OCI-LY7 (cell line): Measurements from ENCODE around the gene WDR83. TPM values are rescaled to one million over a fixed set of nuclear protein-coding genes. Genes with fewer than 3 reads are reported as not detected.

Experiments used
- BruUV-seq: library from RNA; stranded (reverse); fragments of 400-500 nt; replicated peaks from 2 replicates; lab custom pipeline; 2021; lab: Mats Ljungman, UMichigan
- CTCF ChIA-PET: fragments of 300-600 bp; sonication (Branson Sonifier 250); formaldehyde crosslinking; loops from one replicate; lab custom pipeline; 2022; ENCODE audit warnings: antibody characterized with exemption; ENCODE audit not compliant: unreplicated experiment; lab: Charles Lee
- POLR2A ChIA-PET: fragments of 300-600 bp; sonication (Branson Sonifier 250); formaldehyde crosslinking; loops from one replicate; lab custom pipeline; 2022; ENCODE audit warnings: antibody characterized with exemption; lab: Charles Lee
- DNase-seq: peaks from one replicate; pipeline ENCODE4 v3.0.0-alpha.2; 2015; ENCODE audit warnings: low spot score
- H2AFZ ChIP-seq: fragments of 200-600 bp; sonication (generic), shearing (Covaris generic); 2 replicates; pipeline ENCODE4 v1.6.1; 2014; ENCODE audit warnings: mild to moderate bottlenecking, antibody characterized with exemption, low read length, moderate library complexity
- H3K27ac ChIP-seq: fragments of 200-600 bp; sonication (generic); 2 replicates; pipeline ENCODE4 v1.5.1; 2014; ENCODE audit warnings: mixed run types, low read depth, mild to moderate bottlenecking, moderate library complexity, low read length, inconsistent platforms; ENCODE audit not compliant: poor library complexity, severe bottlenecking
- H3K36me3 ChIP-seq: fragments of 200-600 bp; sonication (generic); 2 replicates; pipeline ENCODE4 v1.6.1; 2014; ENCODE audit warnings: mild to moderate bottlenecking, antibody characterized with exemption, low read length, moderate library complexity, mixed read lengths; ENCODE audit not compliant: insufficient read depth
- H3K4me1 ChIP-seq: fragments of 200-600 bp; sonication (generic); 2 replicates; pipeline ENCODE4 v1.5.1; 2014; ENCODE audit warnings: mild to moderate bottlenecking, low read length; ENCODE audit not compliant: insufficient read depth, poor library complexity, severe bottlenecking
- H3K4me2 ChIP-seq: fragments of 200-600 bp; sonication (generic); 2 replicates; pipeline ENCODE4 v1.6.1; 2014; ENCODE audit warnings: mild to moderate bottlenecking, low read length
- H3K4me3 ChIP-seq: fragments of 200-600 bp; sonication (generic); 2 replicates; pipeline ENCODE4 v1.5.1; 2014; ENCODE audit warnings: mild to moderate bottlenecking, low read depth, low read length; ENCODE audit not compliant: poor library complexity, severe bottlenecking
- H3K79me2 ChIP-seq: fragments of 200-600 bp; sonication (generic); 2 replicates; pipeline ENCODE4 v1.6.1; 2016; ENCODE audit warnings: low read depth, mild to moderate bottlenecking, low read length, moderate library complexity, mixed read lengths; ENCODE audit not compliant: insufficient read depth
- H3K9me2 ChIP-seq: fragments of 200-600 bp; sonication (generic); 2 replicates; pipeline ENCODE4 v1.6.1; 2016; ENCODE audit warnings: mild to moderate bottlenecking, low read length, mixed read lengths; ENCODE audit not compliant: insufficient read depth
- H3K9me3 ChIP-seq: fragments of 200-600 bp; sonication (generic); 2 replicates; pipeline ENCODE4 v1.6.1; 2014; ENCODE audit warnings: mild to moderate bottlenecking, mixed run types, low read length, mixed read lengths
- H4K20me1 ChIP-seq: fragments of 200-600 bp; sonication (generic); 2 replicates; pipeline ENCODE4 v1.6.1; 2014; ENCODE audit warnings: mild to moderate bottlenecking, antibody characterized with exemption, low read length, moderate library complexity, mixed read lengths; ENCODE audit not compliant: insufficient read depth
- EZH2phosphoT487 ChIP-seq: fragments of 200-600 bp; sonication (generic); IDR thresholded peaks from 2 replicates; pipeline ENCODE4 v1.6.1; 2018; ENCODE audit warnings: low read depth, borderline replicate concordance, mild to moderate bottlenecking, mixed run types, antibody characterized with exemption, low read length, moderate library complexity, mixed read lengths
- intact Hi-C: fragments of 100-400 bp; cut with micrococcal nuclease; formaldehyde crosslinking; loops from one replicate; pipeline ENCODE4 v1.10.0; 2022; ENCODE audit not compliant: unreplicated experiment
- total RNA-seq, 2 experiments: library from RNA; depleted of rRNA in 1 of 2; stranded (reverse); fragments of >200 nt in 1 of 2; shearing (Covaris generic) in 1 of 2; gene quantifications; 2 replicates each; pipeline ENCODE4 v1.2.3, GENCODE V29; 2014 to 2022
- TF ChIP-seq, protein P1 (sequence below): fragments of 200-600 bp; sonication (generic); conservative IDR thresholded peaks from 2 replicates; pipeline ENCODE4 v1.5.1; 2014; ENCODE audit warnings: mild to moderate bottlenecking, antibody characterized with exemption, low read length, moderate library complexity, mixed read lengths

Gene WDR83
- total RNA-seq, 2 experiments from 2014 or later: 15.9 to 17.0 TPM

- intact Hi-C loops: no loop called here
- no peaks in the 10 kb centered on the region for H3K9me2 ChIP-seq
- H3K4me1 ChIP-seq: no peaks in the 10 kb centered on the region
- no peaks in the 10 kb centered on the region for H3K9me3 ChIP-seq
- H3K4me3 ChIP-seq: no peak overlapping the region
- no peaks in the 10 kb centered on the region for H3K79me2 ChIP-seq
- no peak overlapping the region for H2AFZ ChIP-seq
- no peak for TF ChIP-seq EZH2phosphoT487
- TF ChIP-seq, protein P1, sequence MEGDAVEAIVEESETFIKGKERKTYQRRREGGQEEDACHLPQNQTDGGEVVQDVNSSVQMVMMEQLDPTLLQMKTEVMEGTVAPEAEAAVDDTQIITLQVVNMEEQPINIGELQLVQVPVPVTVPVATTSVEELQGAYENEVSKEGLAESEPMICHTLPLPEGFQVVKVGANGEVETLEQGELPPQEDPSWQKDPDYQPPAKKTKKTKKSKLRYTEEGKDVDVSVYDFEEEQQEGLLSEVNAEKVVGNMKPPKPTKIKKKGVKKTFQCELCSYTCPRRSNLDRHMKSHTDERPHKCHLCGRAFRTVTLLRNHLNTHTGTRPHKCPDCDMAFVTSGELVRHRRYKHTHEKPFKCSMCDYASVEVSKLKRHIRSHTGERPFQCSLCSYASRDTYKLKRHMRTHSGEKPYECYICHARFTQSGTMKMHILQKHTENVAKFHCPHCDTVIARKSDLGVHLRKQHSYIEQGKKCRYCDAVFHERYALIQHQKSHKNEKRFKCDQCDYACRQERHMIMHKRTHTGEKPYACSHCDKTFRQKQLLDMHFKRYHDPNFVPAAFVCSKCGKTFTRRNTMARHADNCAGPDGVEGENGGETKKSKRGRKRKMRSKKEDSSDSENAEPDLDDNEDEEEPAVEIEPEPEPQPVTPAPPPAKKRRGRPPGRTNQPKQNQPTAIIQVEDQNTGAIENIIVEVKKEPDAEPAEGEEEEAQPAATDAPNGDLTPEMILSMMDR: 0 out of 2 replicates have a peak, but pooled peaks have one; percentile 24
- no peak overlapping the region for H3K27ac ChIP-seq
- CTCF ChIA-PET: no interaction called here
- peaks cover 22% of the 10 kb centered on the region for H3K36me3 ChIP-seq
- H3K4me2 ChIP-seq: no peak overlapping the region
- DNase-seq: no peak
- H4K20me1 ChIP-seq: no peaks in the 10 kb centered on the region
- POLR2A ChIA-PET: no interaction called here
- BruUV-seq: no TSS peak
Measured at GRCh38 chr19:12648088-12648487, 18.5 kb upstream of the WDR83 start.

DNA sequence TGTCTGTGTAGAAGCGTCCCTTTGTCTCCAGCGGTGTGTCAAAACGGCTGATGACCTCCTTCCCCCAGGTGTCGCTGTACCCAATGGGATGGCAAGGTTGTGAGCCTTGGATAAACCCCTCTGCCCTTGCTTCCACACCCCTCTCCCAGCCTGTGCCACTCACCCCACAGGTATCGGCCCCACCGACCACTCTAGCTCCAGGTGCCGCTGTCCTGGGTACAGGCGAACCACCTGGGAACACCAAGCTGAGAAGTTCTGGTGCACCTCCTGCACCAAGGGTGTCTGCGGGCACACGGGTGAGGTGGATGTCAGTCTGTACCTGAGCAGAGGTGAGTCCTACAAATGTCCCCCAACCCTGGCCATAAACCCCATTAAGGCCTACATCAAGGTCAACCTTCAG lies 16.7 kb upstream of the WDR83 start:
- Histone ChIP-seq H3K27ac (no peak overlapping the region), H3K9me2 (no peaks in the 10 kb centered on the region), H3K9me3 (no peaks in the 10 kb centered on the region), H3K4me1 (no peaks in the 10 kb centered on the region), H3K36me3 (peaks cover 25% of the 10 kb centered on the region), H4K20me1 (no peaks in the 10 kb centered on the region), H2AFZ (no peak overlapping the region), H3K79me2 (no peaks in the 10 kb centered on the region), H3K4me2 (no peak overlapping the region), H3K4me3 (no peak overlapping the region)
- no peak for DNase-seq
- intact Hi-C loops: no loop called here
- no peak for TF ChIP-seq EZH2phosphoT487
- TF ChIP-seq, protein P1: no peak
- ChIA-PET CTCF (no interaction called here), POLR2A (no interaction called here)
- BruUV-seq: no TSS peak

DNA sequence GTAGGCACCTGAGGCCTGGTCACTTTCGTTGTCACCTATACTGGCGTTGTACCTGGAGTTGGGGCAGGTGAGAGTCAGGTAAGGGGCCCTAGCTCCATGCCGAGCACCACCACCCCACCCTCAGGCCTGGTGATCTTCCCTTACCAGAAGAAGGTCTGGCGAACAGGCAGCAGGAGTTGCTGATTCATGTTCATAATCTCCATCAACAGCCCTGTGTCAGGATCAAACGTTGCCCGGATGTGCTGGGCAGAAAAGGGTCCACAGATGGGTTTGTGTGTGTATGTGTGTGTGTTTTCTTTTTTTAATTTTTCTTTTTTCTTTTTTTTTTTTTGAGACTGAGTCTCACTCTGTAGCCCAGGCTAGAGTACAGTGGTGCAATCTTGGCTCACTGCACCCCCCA lies 14.4 kb upstream of the WDR83 start:
- Histone ChIP-seq H2AFZ (no peak overlapping the region), H3K27ac (no peak overlapping the region), H3K4me2 (no peak overlapping the region), H3K9me2 (no peaks in the 10 kb centered on the region), H3K9me3 (no peaks in the 10 kb centered on the region), H3K79me2 (no peaks in the 10 kb centered on the region), H3K36me3 (peaks cover 47% of the 10 kb centered on the region), H3K4me1 (no peaks in the 10 kb centered on the region), H4K20me1 (no peaks in the 10 kb centered on the region), H3K4me3 (no peak overlapping the region)
- CTCF ChIA-PET: no interaction called here
- no peak for DNase-seq
- intact Hi-C loops: no loop called here
- no peak for TF ChIP-seq EZH2phosphoT487
- TF ChIP-seq, protein P1: no peak
- POLR2A ChIA-PET: no interaction called here
- no TSS peak for BruUV-seq
